ENCODE results near the gene MKNK1.

- TF ChIP-seq CTCF (IDR thresholded peaks at IDR 0.05): no peak
- TF ChIP-seq REST (IDR thresholded peaks at IDR 0.05; ENCODE audit: insufficient read depth in 1 of 2, low read depth in 2 of 2, low read length in 1 of 2): no peak
- TF ChIP-seq POLR2AphosphoS5 (IDR thresholded peaks at IDR 0.05; ENCODE audit: low read depth, low read length): no peak
Observed at GRCh38 chr1:46589529-46589928, 14.5 kb downstream of the MKNK1 start.
